Vagina (tissue), 2 donors: Measurements from ENCODE around the gene ARFGEF3. TPM values are rescaled to one million over a fixed set of nuclear protein-coding genes. Genes with fewer than 3 reads are reported as not detected.
"Not testable (repeated sequence)": the region's sequence is repeated elsewhere in the genome, so short reads cannot be mapped to it uniquely, and the experiment has no call there.

ENCODE experiments used
- DNase-seq, 2 donors: peaks; one replicate each; pipeline ENCODE4 v3.0.0-alpha.2; 2017; ENCODE audit errors: extremely low spot score in 2 of 2
- H3K27ac ChIP-seq: fragments of 200-600 bp; sonication (generic); one replicate; pipeline ENCODE4 v1.5.1; 2019
- H3K27me3 ChIP-seq: fragments of 200-600 bp; sonication (generic); one replicate; pipeline ENCODE4 v1.5.1; 2019
- H3K36me3 ChIP-seq, 2 donors: fragments of 200-600 bp; sonication (generic); one replicate each; pipeline ENCODE4 v1.5.1; 2017 to 2019
- H3K4me1 ChIP-seq: fragments of 200-600 bp; sonication (generic); one replicate; pipeline ENCODE4 v1.5.1; 2019
- H3K4me3 ChIP-seq, 2 donors: fragments of 200-600 bp; sonication (generic); 1 replicate in 1 of 2; 2 replicates in 1 of 2; pipeline ENCODE4 v1.5.1; 2016 to 2019
- H3K9me3 ChIP-seq: fragments of 200-600 bp; sonication (generic); one replicate; pipeline ENCODE4 v1.5.1; 2019
- POLR2A ChIP-seq, 2 donors: fragments of 450-650 bp; IDR thresholded peaks; one replicate each; pipeline ENCODE4 v1.6.1; 2017; ENCODE audit warnings: antibody characterized with exemption in 2 of 2, mild to moderate bottlenecking in 2 of 2, moderate library complexity in 2 of 2
- POLR2AphosphoS5 ChIP-seq, 2 donors: sonication (generic); formaldehyde crosslinking; IDR thresholded peaks; one replicate each; pipeline ENCODE4 v1.9.0; 2017; ENCODE audit warnings: antibody characterized with exemption in 2 of 2, mild to moderate bottlenecking in 2 of 2, low read depth in 1 of 2; ENCODE audit not compliant: insufficient read depth in 1 of 2
- intact Hi-C: fragments of 100-400 bp; cut with DNase I; formaldehyde crosslinking; loops from one replicate; pipeline ENCODE4 v1.15.1; 2023
- total RNA-seq: library from RNA; depleted of rRNA; stranded (reverse); fragments of >200 nt; gene quantifications from one replicate; pipeline ENCODE4 v1.2.3, GENCODE V29; 2016
- TF ChIP-seq, protein P1 (sequence below), 3 experiments: fragments of 450-650 bp in 2 of 3; fragments of 200-600 bp in 1 of 3; sonication (generic) in 1 of 3; IDR thresholded peaks; one replicate each; pipeline ENCODE4 v1.5.1; 2017 to 2019; ENCODE audit warnings: antibody characterized with exemption in 3 of 3, mild to moderate bottlenecking in 2 of 3, moderate library complexity in 2 of 3

The ARFGEF3 gene
- total RNA-seq, 1 donor from 2014 or later: 2.2 TPM

DNA sequence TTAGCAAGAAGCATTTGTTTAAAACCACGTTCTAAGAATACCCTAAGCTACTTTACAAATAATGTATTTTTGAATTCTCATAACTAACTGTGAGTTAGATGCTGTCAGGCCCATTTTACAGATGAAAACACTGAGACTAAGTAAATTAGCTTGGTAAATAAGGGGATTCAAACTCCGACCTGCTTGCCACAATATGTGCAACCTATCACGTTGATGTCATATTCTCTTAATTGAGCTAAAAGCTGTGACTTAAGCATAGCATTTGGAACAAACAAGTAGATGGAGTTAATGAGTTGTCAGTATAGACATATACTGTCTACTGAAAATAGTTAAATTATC, 45.1 kb upstream of the ARFGEF3 start:
- intact Hi-C loops: no loop called here
- no peak overlapping the region for H3K27ac ChIP-seq
- DNase-seq: no peak
- H3K36me3 ChIP-seq: no peaks in the 10 kb centered on the region
- H3K4me1 ChIP-seq: no peaks in the 10 kb centered on the region
- H3K9me3 ChIP-seq: no peaks in the 10 kb centered on the region
- H3K4me3 ChIP-seq: no peak overlapping the region
- no peaks in the 10 kb centered on the region for H3K27me3 ChIP-seq
- TF ChIP-seq, protein P1, sequence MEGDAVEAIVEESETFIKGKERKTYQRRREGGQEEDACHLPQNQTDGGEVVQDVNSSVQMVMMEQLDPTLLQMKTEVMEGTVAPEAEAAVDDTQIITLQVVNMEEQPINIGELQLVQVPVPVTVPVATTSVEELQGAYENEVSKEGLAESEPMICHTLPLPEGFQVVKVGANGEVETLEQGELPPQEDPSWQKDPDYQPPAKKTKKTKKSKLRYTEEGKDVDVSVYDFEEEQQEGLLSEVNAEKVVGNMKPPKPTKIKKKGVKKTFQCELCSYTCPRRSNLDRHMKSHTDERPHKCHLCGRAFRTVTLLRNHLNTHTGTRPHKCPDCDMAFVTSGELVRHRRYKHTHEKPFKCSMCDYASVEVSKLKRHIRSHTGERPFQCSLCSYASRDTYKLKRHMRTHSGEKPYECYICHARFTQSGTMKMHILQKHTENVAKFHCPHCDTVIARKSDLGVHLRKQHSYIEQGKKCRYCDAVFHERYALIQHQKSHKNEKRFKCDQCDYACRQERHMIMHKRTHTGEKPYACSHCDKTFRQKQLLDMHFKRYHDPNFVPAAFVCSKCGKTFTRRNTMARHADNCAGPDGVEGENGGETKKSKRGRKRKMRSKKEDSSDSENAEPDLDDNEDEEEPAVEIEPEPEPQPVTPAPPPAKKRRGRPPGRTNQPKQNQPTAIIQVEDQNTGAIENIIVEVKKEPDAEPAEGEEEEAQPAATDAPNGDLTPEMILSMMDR (IDR thresholded peaks at IDR 0.05): no peak
- TF ChIP-seq POLR2A (IDR thresholded peaks at IDR 0.05) (no peak), POLR2AphosphoS5 (IDR thresholded peaks at IDR 0.05; ENCODE audit: insufficient read depth in 1 of 2, low read depth in 1 of 2) (no peak)

DNA sequence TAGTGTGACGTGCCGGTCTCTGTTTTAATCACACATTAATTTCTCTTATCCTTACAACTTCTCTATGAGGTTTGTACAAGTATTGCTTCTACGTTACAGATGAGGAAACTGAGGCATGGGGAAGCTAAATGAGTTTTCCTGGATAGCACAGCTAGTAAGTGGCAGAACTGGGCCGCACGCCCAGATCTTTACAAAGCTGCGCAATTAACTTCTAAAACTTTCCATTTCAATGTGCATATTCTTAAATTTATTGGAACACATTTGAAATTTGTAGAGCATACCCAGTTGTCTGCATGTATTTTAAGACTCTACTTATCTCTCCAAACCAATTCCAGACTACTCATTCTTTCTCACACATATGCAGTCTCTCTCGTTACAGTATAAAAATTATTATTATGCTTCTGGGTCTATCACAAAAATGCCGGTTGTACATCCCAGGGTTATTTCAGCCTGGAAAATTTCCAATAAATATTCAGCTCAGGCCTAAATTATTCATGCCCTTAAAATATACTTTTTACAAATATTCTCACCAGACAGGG, 44.3 kb upstream of the ARFGEF3 start:
- Histone ChIP-seq H3K4me1 (no peaks in the 10 kb centered on the region), H3K4me3 (no peak overlapping the region), H3K9me3 (no peaks in the 10 kb centered on the region), H3K27me3 (no peaks in the 10 kb centered on the region), H3K36me3 (no peaks in the 10 kb centered on the region), H3K27ac (no peak overlapping the region)
- TF ChIP-seq, protein P1 (IDR thresholded peaks at IDR 0.05): no peak
- no peak for TF ChIP-seq POLR2A (IDR thresholded peaks at IDR 0.05)
- no peak for TF ChIP-seq POLR2AphosphoS5 (IDR thresholded peaks at IDR 0.05; ENCODE audit: insufficient read depth in 1 of 2, low read depth in 1 of 2)
- DNase-seq: no peak
- intact Hi-C loops: no loop called here

DNA sequence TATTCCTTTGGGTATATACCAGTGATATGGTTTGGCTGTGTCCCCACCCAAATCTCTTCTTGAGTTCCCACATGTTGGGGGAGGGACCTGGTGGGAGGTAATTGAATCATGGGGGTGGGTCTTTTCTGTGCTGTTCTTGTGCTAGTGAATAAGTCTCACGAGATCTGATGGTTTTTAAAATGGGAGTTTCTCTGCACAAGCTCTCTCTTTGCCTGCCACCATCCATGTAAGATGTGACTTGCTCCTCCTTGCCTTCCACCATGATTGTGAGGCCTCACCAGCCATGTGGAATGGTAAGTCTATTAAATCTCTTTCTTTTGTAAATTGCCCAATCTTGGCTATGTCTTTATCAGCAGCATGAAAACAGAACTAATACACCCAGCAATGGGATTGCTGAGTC, 42.5 kb upstream of the ARFGEF3 start:
- H3K4me3 ChIP-seq, H3K4me1 ChIP-seq, intact Hi-C loops, H3K27me3 ChIP-seq, H3K9me3 ChIP-seq, H3K36me3 ChIP-seq, H3K27ac ChIP-seq, DNase-seq: not testable (repeated sequence)

DNA sequence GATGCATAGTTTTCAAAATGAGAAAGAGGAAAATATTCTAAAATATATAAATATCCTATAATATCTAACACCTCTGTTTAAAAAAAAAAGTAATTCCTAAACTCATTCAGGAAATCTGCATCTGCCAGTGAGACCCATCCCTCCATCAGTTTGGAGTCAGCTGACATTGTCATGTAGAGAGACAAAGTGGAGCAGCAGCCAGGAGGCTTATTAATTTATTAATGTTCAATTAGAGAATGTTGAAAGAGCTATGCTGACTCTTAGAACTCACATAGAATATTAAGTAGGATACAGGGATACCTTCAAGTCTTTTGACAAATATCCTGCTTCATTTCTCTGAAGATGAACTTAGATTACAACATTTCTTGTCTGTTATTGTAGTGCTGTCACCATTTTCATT, 41.8 kb upstream of the ARFGEF3 start:
- H3K27me3 ChIP-seq: no peaks in the 10 kb centered on the region
- H3K9me3 ChIP-seq: no peaks in the 10 kb centered on the region
- no peaks in the 10 kb centered on the region for H3K36me3 ChIP-seq
- no peak for TF ChIP-seq POLR2AphosphoS5 (IDR thresholded peaks at IDR 0.05; ENCODE audit: insufficient read depth in 1 of 2, low read depth in 1 of 2)
- TF ChIP-seq POLR2A (IDR thresholded peaks at IDR 0.05): no peak
- TF ChIP-seq, protein P1 (IDR thresholded peaks at IDR 0.05): no peak
- DNase-seq: no peak
- H3K4me1 ChIP-seq: no peaks in the 10 kb centered on the region
- intact Hi-C loops: no loop called here
- no peak overlapping the region for H3K27ac ChIP-seq
- no peak overlapping the region for H3K4me3 ChIP-seq

DNA sequence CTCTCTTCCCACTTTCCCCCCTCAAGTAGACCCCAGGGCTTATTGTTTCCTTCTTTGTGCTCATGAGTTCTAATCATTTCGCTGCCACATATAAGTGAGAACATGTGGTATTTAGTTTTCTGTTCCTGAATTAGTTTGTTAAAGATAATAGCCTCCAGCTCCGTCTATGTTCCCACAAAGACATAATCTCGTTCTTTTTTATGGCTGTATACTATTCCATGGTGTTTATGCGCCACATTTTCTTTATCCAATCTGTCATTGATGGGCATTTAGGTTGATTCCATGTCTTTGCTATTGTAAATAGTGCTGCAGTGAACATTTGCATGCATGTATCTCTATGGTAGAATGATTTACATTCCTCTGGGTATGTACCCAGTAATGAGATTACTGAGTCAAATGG, 37.6 kb upstream of the ARFGEF3 start:
- DNase-seq: no peak
- H3K4me1 ChIP-seq: no peaks in the 10 kb centered on the region
- H3K27me3 ChIP-seq: no peaks in the 10 kb centered on the region
- H3K9me3 ChIP-seq: no peaks in the 10 kb centered on the region
- no peak overlapping the region for H3K27ac ChIP-seq
- H3K4me3 ChIP-seq: no peak overlapping the region
- intact Hi-C loops: no loop called here
- H3K36me3 ChIP-seq: no peaks in the 10 kb centered on the region
- TF ChIP-seq, protein P1 (IDR thresholded peaks at IDR 0.05): no peak
- TF ChIP-seq POLR2A (IDR thresholded peaks at IDR 0.05): no peak
- no peak for TF ChIP-seq POLR2AphosphoS5 (IDR thresholded peaks at IDR 0.05; ENCODE audit: insufficient read depth in 1 of 2, low read depth in 1 of 2)

DNA sequence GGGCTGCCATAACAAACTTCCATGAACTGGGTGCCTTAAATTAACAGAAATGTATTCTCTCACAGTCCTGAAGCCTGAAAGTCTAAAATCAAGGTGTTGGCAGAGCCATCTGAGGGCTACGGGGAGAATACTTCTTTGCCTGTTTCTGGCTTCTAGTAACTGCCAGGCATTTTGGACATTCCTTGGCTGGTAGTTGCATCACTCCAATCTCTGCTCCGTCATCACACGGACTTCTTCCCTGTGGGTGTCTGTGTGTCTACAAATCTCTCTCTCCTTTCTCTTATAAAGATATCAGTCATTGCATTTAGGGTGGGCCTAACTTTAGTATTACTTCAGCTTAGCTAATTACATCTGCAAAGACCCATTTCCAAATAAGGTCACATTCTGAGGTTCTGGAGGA, 33.6 kb upstream of the ARFGEF3 start:
- H3K4me3 ChIP-seq: no peak overlapping the region
- H3K9me3 ChIP-seq: no peaks in the 10 kb centered on the region
- DNase-seq: no peak
- no peak for TF ChIP-seq POLR2A (IDR thresholded peaks at IDR 0.05)
- no peak for TF ChIP-seq POLR2AphosphoS5 (IDR thresholded peaks at IDR 0.05; ENCODE audit: insufficient read depth in 1 of 2, low read depth in 1 of 2)
- TF ChIP-seq, protein P1 (IDR thresholded peaks at IDR 0.05): no peak
- H3K27ac ChIP-seq: no peak overlapping the region
- H3K36me3 ChIP-seq: no peaks in the 10 kb centered on the region
- no peaks in the 10 kb centered on the region for H3K4me1 ChIP-seq
- intact Hi-C loops: no loop called here
- H3K27me3 ChIP-seq: no peaks in the 10 kb centered on the region
